Activated CD4-positive, alpha-beta T cell treated with anti-CD3 and anti-CD28 coated beads, Interleukin-2, Interleukin-6, amounts not matched to agents 100 ng/mL and 50 ng/mL, durations not matched to agents 16 hours and 8 hours (primary cell): ENCODE results near the gene ZC3HAV1L.
"Not testable (repeated sequence)": the region's sequence is repeated elsewhere in the genome, so short reads cannot be mapped to it uniquely, and the experiment has no call there.

Experiments
- DNase-seq: peaks from one replicate; pipeline ENCODE4 v3.0.0-alpha.2; 2020

Gene ZC3HAV1L

GRCh38 chr7:139035586-139036353, at the start of gene ZC3HAV1L:
Gene ZC3HAV1L, minus strand, starts transcription at chr7:139036042. Its CDS starts 25 bp downstream, at chr7:139036017.
- peak; percentile 81 for DNase-seq

GRCh38 chr7:139084709-139085108, 48.9 kb upstream of the ZC3HAV1L start:
- DNase-seq = no peak

GRCh38 chr7:139081584-139081983, 45.7 kb upstream of the ZC3HAV1L start:
- DNase-seq = no peak

GRCh38 chr7:139080905-139081304, 45.1 kb upstream of the ZC3HAV1L start:
- no peak for DNase-seq

- no peak for DNase-seq
These were observed 44.0 kb upstream of the ZC3HAV1L start for GRCh38 chr7:139079861-139080260.

GRCh38 chr7:139078911-139079310, 43.1 kb upstream of the ZC3HAV1L start:
- no peak for DNase-seq

- no peak for DNase-seq
These were observed 42.6 kb upstream of the ZC3HAV1L start for GRCh38 chr7:139078399-139078798.

GRCh38 chr7:139077706-139078105, 41.9 kb upstream of the ZC3HAV1L start:
- not testable (repeated sequence) for DNase-seq

- no peak for DNase-seq
These were observed 40.2 kb upstream of the ZC3HAV1L start for GRCh38 chr7:139075871-139076686.

- DNase-seq = peak; percentile 85
These were observed 39.3 kb upstream of the ZC3HAV1L start for GRCh38 chr7:139075031-139075652.

- DNase-seq = no peak
These were observed 37.0 kb upstream of the ZC3HAV1L start for GRCh38 chr7:139072796-139073195.

- DNase-seq = no peak
These were observed 35.8 kb upstream of the ZC3HAV1L start for GRCh38 chr7:139071680-139072079.

- no peak for DNase-seq
These were observed 32.9 kb upstream of the ZC3HAV1L start for GRCh38 chr7:139068544-139069399.

GRCh38 chr7:139066315-139066714, 30.5 kb upstream of the ZC3HAV1L start:
- no peak for DNase-seq

GRCh38 chr7:139065323-139065722, 29.5 kb upstream of the ZC3HAV1L start:
- no peak for DNase-seq

GRCh38 chr7:139061416-139061815, 25.6 kb upstream of the ZC3HAV1L start:
- DNase-seq = peak; percentile 53

- no peak for DNase-seq
These were observed 24.9 kb upstream of the ZC3HAV1L start for GRCh38 chr7:139060695-139061237.

GRCh38 chr7:139059905-139060304, 24.1 kb upstream of the ZC3HAV1L start:
- no peak for DNase-seq

GRCh38 chr7:139058943-139059342, 23.1 kb upstream of the ZC3HAV1L start:
- no peak for DNase-seq

- no peak for DNase-seq
These were observed 19.8 kb upstream of the ZC3HAV1L start for GRCh38 chr7:139055674-139056073.

GRCh38 chr7:139054656-139055055, 18.8 kb upstream of the ZC3HAV1L start:
- not testable (repeated sequence) for DNase-seq

- DNase-seq = no peak
These were observed 18.3 kb upstream of the ZC3HAV1L start for GRCh38 chr7:139054101-139054500.
